ENCODE measurements around the gene KCNQ2.

GRCh38 chr20:63505723-63506122 lies 33.3 kb upstream of the KCNQ2 start:
- TF ChIP-seq CTCF (IDR thresholded peaks at IDR 0.05; ENCODE audit: low read depth, low read length, poor library complexity, severe bottlenecking): no peak
- no peak for TF ChIP-seq EZH2phosphoT487 (IDR thresholded peaks at IDR 0.05; ENCODE audit: borderline replicate concordance, low read length)
